HG03280 (cell line): ENCODE data around the gene KAZN.

Experiments used
- ATAC-seq: cut with Tn5 transposase; IDR thresholded peaks from one replicate; pipeline ENCODE4 v1.9.1; 2021; ENCODE audit warnings: mild to moderate bottlenecking, moderate library complexity; ENCODE audit not compliant: unreplicated experiment

KAZN gene

GRCh38 chr1:14844356-14844755 is 245.9 kb downstream of the KAZN start:
- no peak for ATAC-seq

GRCh38 chr1:14844923-14845617 is 246.6 kb downstream of the KAZN start:
- no peak for ATAC-seq

GRCh38 chr1:14845851-14846250 is 247.4 kb downstream of the KAZN start:
- no peak for ATAC-seq

DNA sequence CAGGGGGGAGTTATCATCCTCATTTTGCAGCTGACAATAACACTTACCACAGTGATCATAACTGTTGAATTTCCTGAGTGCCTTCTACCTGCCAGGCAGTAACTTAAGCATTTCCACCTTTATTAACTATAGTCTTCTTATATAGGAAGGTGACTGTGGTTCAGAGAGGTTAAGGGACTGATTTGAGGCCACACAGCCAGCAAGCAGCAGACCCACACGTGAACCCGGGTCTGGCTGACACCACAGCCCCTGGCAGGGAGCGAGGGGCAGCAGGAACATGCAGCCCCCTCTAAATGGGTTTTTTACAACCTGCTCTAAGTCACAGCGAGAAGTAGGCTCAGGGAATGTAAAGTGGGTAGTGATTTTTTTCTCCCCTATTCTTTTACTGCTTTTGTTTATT is 248.2 kb downstream of the KAZN start:
- no peak for ATAC-seq

DNA sequence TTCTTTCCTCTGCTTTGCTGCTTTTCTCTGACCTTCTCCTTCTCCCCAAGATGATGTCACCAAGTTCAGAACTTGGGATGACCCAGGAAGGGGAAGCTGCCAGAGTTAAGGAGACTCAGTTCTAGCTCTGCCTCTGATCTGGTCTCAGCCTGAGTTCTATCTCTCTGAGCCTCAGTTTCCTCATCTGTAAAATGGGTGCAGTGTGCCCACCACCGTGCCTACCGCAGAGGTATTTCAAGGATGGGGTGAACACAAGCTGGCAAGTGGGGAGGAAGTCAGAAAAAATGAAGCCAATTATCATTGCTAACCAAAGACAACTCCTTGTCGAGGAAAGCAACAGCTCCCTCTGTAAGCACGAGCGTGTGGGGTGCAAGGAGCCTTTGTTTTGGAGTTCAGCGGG is 249.7 kb downstream of the KAZN start:
- ATAC-seq = no peak

DNA sequence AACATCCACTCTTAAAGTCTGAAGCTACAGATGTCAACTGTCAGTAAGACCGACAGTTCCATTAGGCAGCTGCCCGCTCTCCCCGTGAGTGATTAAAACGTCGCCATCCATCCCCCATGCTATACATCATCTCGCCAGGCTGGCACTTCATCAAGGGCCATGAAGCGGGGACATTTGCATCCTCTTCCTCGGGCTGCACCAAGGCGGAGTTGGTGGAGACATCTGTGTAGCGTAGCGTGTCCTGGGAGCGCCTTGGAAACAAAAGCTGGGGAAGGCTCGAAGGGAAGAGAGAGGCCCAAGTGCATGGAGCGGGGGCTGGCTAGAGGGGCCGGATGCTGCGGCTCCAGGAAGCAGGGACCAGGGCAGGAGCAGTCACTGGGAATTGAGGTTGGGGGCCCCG is 250.1 kb downstream of the KAZN start:
- ATAC-seq = no peak

GRCh38 chr1:14849038-14849437 is 250.6 kb downstream of the KAZN start:
- ATAC-seq = no peak

DNA sequence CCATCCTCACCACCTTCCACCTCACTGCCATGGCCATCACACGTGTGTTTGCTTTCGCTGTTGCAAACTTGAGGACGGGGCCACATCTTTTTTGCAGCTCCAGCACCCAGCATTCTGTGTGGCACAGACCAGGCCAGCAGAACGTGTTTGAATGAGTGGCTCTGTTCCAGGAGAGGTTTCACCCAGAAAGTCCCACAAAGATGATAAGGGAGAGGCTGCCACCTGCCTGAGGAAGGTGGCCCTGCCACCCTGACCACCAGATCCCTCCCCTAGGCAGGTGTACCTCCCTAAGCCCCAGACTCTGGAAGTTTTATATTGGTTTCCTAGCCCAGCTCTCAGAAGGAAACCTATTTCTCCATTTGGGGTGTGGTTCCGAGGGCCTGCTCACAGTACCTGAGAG is 252.1 kb downstream of the KAZN start:
- no peak for ATAC-seq

DNA sequence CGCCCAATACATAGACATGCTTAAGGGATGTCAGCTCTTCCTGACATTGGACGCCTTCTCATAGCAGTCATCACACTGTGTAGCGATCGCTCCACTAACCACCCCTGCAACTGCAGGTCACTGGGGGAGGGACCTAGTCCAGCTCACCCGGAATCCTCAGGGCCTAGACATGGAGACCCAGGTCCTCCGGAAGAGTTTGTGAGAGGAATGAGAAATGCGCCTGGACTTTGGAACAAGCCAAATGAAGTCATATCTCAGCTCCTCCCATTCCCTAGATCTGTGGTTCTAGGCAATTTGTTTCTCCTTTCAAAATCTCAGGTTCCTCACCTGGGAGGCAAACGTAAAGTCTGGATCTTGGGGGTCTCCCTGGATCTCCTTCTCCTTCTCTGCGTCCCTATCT is 253.3 kb downstream of the KAZN start:
- ATAC-seq = no peak

DNA sequence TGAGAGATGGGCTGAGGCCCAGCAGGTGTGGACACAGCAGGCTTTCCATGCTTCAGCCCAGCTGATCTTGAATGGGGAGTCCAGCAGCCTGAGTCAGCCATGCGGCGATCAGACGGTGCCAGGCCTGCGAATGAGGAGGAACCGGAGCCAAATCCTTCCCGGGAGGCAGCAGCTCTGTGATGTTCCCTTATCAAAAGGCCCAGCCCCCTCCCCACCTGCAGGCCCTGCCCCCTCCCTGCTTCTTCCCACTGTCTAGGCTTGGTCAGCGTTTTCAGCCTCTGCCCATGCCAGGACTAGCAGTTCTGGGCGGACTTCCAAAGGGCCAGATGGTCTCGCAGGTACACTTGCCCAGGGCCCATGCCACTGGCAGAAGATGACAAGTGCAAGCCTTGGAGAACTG is 253.8 kb downstream of the KAZN start:
- ATAC-seq = no peak

DNA sequence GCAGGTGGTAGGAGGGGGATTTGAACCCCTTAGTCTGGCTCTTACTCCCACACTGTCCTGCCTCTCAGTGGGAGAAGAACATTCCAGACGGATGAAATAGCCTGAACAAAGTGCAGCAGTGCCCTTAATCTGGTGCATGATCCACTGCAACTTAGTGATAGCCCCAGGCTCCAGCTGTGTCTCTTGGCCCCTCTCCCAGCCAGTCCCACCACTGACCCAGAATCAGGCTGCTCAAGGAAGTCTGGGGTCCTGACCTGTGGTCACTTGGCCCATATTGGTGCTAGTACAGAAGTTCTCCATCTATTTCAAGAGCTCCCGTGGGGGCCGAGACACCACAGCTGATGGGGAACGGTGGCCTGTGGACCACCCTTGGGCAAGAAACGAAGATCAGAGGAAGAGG is 255.0 kb downstream of the KAZN start:
- no peak for ATAC-seq

- no peak for ATAC-seq
Measured at GRCh38 chr1:14855268-14855667, 256.8 kb downstream of the KAZN start.

- ATAC-seq = no peak
Measured at GRCh38 chr1:14855801-14856200, 257.3 kb downstream of the KAZN start.

DNA sequence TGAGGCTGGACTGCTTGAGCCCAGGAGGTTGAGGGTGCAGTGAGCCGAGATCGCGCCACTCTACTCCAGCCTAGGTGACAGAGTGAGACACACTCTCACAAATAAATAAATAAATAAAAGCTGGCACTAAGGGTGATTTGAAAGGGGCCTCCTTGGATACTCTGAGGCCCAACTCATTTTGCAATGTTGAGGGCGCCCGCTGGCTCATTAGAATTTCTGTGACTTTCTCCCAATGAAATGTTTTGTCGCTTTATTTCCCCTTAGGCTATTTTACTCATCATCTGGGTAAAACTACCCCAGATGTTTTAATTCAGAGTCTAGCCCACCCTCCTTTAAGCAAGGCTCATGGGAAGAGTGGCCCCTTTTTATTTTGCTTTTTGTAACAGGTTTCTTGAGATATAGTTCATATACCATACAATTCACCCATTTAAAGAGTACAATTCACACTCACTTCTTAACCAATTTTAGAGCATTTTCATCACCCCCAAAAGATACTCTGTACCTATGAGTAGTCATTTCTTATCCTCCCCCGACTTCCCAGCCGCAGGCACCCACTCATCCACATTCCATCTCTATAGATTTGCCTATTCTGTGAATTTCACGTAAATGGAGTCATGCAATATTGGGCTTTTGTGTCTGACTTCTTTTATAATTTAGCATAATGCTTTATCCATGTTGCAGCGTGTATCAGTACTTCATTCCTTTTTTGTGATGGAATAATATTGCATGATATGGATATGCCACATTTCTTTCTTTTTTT is 259.1 kb downstream of the KAZN start:
- no peak for ATAC-seq

DNA sequence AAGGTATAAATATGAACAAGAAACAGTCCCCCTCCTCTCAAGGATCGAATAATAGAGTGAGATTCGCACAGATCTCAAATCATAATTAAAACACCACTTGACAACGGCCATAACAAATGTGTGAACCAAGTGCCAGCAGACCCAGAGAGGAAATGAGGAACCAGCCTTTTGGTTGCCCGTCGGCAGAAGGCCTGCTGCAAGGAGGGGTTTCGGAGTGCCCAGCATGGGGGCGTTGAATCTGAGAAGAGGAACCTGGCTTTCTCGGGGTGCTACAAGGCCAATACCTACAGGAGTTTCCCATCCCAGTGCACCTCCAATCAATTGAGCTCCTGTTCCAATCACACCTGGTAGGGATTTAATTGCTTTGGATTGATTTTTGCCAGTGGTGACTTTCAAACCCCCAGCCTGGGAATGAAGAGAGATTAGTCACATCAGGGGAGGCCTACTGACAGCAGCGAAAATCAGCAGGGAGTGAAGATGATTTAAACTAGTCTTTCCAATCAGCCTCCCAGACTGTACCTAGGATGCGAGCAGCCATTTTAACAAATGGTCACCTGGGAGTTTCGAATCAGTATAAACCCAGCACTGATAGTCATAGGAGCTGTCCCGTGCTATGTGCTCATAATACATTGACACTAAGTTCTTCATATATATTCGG is 263.8 kb downstream of the KAZN start:
- no peak for ATAC-seq

- no peak for ATAC-seq
Measured at GRCh38 chr1:14865106-14865505, 266.6 kb downstream of the KAZN start.

GRCh38 chr1:14866911-14867612 is 268.6 kb downstream of the KAZN start:
- ATAC-seq = no peak

GRCh38 chr1:14869187-14869586 is 270.7 kb downstream of the KAZN start:
- no peak for ATAC-seq

DNA sequence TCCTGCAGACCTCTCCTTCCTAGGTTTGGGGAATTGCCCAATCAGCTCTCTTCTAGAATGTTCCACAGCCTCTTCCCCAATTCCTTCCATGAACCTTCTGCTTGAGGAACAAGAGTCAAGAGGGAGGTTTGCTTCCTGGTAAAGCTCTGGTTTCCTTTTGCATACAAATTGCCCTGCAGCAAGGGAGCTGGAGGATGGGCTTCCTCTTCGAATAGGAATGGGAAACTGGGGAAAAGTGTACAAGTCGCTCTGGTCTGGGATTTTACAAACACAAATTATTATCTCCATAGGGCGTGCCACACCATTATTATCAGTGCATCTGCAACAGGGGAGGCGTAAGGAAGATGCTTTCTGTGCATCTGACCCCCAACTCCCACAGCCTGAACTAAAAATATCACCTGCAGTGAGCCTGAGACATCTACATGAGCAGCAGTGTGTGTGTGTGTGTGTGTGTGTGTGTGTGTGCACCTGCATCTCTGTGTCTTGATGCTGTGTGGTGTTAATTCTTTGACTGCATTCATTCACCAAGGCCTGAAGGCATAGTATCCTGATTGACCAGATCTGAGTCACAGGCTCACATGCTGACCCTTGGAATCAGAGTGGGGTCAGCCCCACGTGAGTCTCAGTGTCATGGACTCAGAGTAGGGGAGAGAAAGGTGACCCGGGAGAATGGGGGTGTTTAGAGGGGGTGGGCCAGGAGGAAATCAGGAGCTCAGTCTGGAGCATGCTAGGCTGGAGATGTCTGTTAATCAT is 272.9 kb downstream of the KAZN start:
- no peak for ATAC-seq

GRCh38 chr1:14872762-14873161 is 274.3 kb downstream of the KAZN start:
- ATAC-seq = no peak

DNA sequence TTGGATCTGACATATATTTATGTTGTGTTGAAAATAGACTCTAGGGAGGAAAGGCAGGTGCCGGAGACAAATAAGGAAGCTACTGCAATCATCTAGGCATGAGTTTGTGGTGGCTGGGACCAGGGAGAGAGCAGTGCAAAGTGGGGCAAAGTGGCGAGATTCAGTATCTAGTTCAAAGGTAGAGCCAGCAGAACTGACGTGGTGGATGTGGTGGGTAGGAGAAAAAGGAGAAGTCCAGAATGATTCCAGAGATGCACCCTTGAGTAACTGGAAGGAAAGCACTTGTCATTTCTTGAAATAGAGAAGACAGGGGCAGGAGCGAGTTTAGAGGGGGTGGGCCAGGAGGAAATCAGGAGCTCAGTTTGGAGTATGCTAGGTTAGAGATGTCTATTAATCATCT is 275.2 kb downstream of the KAZN start:
- ATAC-seq = no peak
